Ovary (tissue), 3 donors: Measurements from ENCODE around the gene EFCAB6.

Experiments used
- CTCF ChIP-seq, 3 donors: fragments of 450-650 bp in 2 of 3; fragments of 200-600 bp in 1 of 3; IDR thresholded peaks; one replicate each; pipeline versions ENCODE4 v1.5.1 to v1.8.0; 2016 to 2022; ENCODE audit warnings: antibody characterized with exemption in 3 of 3, mild to moderate bottlenecking in 1 of 3
- EP300 ChIP-seq: sonication (generic); formaldehyde crosslinking; IDR thresholded peaks from one replicate; pipeline ENCODE4 v1.6.1; 2017; ENCODE audit warnings: antibody characterized with exemption
- POLR2A ChIP-seq: fragments of 450-650 bp; IDR thresholded peaks from one replicate; pipeline ENCODE4 v1.6.1; 2017; ENCODE audit warnings: antibody characterized with exemption, mild to moderate bottlenecking, moderate library complexity
- donor health status: DM: no; HTN: no; CAD: no.

GRCh38 chr22:43840431-43840830 is 28.3 kb upstream of the EFCAB6 start:
- TF ChIP-seq POLR2A (no peak), EP300 (no peak), CTCF (IDR thresholded peaks at IDR 0.05) (no peak)
